ENCODE measurements around the gene FBP1.

Gene FBP1

DNA sequence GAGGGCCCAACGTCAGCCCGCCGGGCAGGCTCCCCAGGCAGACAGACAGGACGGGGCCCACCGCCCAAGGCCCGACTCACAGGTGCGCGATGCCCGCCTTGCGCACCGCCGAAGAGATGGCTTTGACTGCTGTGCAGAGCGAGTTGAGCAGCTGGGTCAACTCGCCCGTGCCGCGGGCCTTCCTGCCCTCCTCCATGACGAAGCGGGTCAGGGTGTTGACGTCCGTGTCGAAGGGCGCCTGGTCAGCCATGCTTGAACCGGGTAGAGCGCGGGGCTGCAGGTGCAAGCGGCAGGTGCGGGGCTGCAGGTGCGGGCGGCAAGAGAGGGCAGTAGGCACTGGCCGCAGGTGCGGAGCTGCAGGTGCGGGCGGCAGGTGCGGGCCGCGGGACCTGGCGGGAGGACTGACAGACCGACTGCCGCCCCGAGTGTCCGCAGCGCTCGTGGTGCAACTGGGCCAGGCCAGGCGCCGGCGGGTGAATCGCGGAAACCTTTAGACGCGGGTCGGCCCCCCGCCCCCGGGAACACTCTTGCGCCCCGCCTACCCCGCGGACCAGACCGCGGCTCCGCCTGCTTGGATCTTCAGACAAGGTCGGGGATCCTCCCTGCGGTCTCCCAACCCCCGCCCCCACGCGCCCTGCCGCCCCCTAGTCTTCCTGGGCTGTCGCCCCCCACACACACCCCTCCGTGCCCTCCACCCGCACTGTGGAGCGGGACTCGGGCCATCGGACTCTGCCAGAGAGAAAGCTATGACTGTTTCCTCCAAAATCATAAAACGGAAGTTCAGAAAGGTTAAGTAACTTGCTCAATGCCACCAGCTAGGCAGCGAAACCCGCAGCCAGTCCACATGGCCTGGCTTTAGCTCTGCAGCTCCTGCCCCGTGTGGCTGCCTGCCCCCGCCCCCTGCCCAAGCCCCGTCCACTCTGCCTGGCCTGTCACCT, at the start of gene FBP1:
Gene FBP1 (minus strand): TSS at position 458 of the 938 bp plus-strand sequence. CDS start 208 bp downstream, at position 250.
- DNase-seq (ENCODE audit: low spot score), result no peak

DNA sequence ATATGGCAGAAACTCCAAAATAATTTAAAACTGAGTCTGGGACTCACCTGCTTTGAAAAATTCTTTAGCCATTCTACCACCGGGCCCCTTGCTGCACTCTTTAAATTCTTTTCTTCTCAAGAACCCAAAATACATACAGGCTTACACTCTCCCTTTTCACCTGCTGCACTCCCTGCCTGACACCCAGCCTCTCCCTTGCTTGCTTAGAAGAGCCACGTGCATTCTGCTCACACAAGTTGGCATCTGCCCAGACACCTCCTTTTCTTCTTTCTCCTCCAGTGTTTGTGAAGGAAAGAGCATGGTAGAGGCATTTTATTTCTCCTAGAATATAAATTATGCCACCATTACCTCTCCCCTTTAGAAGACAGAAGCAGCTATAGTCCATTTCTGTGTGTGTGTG, 48.1 kb upstream of the FBP1 start:
- DNase-seq (ENCODE audit: low spot score), result no peak

DNA sequence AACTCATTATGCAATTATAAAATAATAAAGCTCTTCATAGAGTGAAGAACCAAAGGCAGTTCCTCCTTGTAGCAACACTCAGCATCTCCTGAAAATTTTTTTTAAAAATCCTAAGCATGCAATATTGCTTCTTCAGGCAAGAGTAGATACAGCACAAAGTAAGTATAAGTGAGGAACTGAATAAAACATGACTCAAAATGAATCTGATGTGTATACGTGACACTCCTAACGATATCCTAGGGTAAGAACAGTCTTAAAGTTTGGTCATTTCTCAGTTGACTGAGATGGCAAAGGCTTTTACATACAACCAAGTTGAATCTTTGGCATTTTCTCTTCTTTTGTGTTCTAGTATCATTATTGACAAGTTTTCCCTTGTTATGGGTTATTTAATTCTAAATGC, 46.0 kb upstream of the FBP1 start:
- DNase-seq (ENCODE audit: low spot score), result no peak

DNA sequence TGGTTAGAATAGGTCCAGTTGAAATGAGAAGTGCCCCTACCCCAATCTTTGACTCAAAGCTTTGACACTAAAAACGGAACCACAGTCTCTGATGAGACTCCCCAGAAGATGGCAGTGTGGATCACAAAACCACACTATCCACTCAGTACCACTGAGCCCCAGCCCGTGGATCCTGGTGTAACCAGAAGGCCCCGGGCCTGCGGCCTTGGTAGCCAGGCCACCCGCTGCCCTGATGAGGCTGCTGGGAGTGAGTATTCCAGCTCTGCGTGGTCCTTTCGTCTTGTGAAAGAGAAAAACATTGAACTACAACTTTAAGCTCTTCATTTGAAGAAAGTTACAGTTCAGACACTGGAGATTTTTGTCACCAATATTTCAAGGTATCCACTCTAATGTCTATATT, 42.2 kb upstream of the FBP1 start:
- peak; percentile 91 for DNase-seq (ENCODE audit: low spot score)

DNA sequence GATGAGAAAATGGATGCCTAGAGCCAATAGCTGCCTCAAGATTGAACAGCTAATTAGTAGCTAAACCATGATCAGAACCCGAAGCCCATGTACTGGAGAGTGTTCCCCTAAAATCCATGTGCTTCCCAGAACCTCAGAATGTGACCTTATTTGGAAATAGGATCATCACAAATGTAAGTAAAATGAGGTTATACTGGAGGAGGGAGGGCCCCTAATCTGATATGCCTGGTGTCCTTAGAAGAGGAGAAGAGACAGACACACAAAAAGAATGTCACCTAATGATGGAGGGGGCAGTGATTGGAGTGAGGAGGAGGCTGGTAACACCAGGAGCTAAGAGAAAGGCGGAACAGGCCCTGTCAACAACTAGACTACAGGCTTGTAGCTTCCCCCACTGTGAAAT, 41.3 kb upstream of the FBP1 start:
- DNase-seq (ENCODE audit: low spot score), result no peak

DNA sequence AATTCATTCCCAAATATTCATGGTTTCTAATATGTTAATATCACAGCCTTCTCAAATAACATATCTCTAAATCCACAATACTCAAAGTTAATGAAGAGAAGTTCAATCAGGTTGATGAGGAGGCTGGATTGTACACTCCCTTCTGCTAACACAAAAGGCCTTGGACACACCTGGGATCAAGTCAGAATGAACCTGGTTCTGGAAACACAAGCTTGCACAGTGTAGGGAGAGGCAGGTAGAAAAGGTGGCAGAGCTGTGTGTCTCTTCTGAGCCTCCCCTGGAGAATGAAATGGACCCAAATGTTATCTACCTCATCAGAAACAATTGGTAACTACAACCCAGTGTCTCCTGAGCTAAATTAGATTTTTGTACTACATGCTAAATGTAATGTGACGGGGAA, 40.7 kb upstream of the FBP1 start:
- no peak for DNase-seq (ENCODE audit: low spot score)

DNA sequence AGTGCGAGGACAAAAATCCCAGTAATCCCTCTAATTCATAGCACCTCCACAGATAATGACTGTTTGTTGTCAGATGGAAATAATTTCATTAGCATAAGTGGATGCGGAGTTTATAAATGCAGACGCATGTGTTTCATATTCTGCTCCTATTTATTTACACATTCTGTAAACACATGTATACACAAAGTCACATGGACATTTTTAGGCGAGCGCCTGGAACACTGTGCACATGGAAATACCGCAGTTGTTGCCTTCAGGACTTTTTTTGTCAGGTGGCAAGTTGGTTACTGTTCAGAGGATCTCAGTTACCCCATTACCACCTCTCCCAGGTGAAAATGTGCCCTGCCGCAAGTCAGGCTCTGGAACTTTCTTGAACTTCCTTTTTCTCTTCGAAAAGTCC, 40.3 kb upstream of the FBP1 start:
- DNase-seq (ENCODE audit: low spot score), result no peak

DNA sequence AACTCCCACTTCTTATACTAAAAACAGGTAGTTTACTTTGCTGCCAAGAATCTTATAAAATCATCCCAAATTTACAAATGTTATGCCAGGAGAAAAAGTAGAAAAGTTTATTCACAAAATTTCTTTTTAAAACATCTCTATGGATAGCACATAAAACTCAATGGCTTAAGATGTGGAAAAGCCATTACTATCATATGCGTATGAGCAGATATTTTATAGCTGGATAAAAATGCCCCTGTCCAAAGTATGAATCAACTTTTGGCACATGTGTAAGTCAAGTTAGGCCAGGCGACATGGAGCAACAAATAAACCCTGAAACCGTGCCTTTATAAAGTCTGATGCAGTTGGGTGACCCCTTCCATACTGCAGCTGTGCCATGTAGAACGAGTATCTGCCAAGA, 38.6 kb upstream of the FBP1 start:
- DNase-seq (ENCODE audit: low spot score), result no peak

DNA sequence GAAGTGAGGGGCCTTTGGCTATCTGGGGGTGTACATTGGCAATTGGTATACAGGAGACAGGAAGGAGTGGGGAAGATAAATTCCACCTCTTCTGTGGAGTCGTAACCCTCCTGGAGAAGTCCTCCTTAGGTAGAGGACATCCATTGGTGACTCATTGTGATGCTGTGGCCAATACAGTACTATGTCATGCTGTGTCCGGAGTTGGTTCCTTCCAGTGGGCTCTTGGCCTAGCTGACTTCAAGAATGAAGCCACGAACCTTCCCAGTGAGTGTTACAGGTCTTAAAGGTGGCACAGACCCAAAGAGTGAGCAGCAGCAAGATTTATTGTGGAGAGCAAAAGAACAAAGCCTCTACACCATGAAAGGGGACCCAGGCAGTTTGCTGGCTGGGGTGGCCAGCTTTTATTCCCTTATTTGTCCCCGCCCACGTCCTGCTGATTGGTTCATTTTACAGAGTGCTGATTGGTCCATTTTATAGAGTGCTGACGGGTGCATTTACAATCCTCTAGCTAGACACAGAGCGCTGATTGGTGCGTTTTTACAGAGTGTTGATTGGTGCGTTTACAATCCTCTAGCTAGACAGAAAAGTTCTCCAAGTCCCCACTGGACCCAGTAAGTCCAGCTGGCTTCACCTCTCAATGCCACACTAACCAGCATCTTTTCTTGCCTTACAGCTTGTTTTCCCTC, 37.3 kb upstream of the FBP1 start:
- DNase-seq (ENCODE audit: low spot score), result no peak

DNA sequence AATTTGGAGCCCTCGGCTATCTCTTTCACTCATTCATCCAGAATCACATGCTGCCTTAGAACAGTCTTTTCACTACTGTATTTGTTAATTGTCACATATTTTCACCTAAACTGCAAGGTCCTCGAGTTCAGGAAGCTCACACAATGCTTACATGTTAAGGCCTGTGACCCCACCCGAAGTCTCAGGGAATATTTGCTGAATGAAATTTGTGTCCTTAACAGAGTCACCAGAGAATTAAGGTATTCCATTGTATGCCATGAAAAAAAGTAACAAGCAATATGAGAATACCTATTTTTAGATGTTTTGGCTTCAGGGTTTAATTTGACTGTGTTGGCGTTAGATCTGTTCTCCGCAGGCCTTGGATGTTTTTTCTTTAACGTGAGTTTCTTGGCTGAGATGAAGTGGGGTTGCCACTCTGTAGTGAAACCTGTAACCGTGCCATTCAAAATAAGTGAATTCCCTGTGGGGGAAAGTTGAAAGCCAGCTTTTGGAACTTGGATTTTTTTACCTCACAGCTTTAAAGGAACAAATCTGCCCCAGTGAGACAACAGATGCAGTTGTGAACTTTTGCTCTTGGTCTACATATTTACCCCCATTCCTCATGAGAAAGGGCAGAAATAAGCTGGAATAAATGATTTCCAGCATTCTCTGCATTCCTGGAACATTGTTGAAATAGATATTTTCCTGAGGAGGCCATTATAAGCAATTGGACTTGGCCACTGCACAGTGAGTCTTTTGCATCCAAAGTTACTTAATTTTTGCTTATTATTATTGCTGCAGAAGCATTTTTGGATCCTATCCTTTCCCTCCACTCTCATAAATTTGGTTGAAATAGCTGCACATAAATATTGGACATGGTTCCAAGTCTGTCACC, 35.9 kb upstream of the FBP1 start:
- DNase-seq (ENCODE audit: low spot score), result no peak

DNA sequence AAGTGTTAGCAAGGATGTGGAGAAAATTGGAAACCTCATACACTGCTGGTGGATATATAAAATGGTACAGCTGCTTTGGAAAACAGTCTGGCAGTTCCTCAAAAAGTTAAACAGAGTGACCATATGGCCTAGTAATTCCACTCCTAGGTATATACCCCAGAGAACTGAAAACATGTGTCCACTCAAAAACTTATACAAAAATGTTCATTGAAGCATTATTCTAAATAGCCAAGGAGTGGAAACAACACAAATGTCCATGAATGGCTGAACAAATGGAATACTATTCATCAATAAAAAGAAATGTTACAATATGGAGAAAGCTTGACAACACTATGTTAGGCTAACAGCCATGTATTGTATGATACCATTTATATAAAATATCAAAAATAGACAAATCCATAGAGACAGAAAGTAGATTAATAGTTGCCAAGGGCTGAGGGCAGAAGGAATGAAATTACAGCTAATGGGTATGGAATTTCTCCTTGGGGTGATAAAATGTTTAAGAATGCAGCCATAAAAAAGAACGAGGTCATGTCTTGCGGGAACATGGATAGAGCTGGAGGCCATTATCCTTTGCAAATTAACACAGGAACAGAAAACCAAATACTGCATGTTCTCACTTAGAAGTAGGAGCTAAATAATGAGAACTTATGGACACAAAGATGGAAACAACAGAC, 33.6 kb upstream of the FBP1 start:
- DNase-seq (ENCODE audit: low spot score), result no peak

DNA sequence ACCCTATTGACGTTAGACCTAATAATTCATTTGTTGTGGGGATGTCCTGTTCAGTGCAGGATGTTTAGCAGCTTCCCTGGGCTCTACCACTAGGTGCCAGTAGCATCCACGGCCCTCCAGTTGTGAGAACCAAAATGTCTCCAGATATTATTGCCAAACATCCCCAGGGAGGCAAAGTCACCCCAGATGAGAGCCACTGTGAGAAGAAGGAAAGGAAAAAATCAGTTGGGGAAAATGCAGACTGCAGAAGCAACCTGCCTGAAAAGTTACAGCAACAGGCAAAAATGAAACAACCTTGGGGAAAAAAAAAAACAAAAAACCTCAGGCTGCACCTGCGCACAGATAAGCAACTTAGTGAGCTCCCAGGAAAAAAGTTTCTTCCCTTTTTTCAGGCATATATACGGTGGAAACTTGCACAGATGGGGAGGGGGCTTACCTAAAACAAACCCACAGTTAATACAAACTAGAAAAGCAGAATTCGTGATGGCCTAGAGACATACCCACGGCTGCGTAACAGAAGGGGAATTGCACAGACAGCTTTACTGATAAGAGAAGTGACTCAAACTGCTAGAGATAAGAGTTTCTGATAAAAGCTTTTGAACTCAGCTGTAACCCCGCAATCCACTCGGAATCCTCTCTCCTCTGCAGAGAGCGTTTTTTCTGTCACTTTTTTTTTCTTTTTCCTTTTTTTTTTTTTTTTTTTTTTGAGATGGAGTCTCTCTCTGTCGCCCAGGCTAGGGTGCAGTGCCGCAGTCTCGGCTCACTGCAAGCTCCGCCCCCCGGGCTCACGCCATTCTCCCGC, 29.8 kb upstream of the FBP1 start:
- peak; percentile 78 for DNase-seq (ENCODE audit: low spot score)

DNA sequence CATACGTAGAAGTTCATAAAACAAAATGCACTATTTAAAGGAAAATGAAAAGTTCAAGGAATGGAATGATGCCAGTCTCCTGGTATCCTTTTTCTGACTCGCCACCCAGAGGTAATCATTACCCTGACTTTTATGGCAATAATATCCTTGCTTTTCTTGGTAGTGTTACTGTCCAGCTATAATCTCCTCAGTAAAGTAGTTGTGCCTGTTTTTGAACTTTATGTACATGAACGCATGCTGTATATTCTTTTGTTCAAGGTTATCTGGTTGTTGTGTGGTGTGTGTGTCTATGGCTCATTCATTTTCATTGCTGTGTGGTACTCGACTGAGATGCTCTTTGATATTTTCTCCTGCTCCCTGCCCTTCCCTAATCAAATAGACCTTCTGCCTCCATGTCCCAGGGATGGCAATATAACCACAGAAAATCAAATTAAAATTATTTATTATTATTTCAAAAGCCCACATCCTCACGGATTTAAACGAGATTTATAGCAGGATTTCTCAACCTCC, 29.2 kb upstream of the FBP1 start:
- DNase-seq (ENCODE audit: low spot score), result no peak

DNA sequence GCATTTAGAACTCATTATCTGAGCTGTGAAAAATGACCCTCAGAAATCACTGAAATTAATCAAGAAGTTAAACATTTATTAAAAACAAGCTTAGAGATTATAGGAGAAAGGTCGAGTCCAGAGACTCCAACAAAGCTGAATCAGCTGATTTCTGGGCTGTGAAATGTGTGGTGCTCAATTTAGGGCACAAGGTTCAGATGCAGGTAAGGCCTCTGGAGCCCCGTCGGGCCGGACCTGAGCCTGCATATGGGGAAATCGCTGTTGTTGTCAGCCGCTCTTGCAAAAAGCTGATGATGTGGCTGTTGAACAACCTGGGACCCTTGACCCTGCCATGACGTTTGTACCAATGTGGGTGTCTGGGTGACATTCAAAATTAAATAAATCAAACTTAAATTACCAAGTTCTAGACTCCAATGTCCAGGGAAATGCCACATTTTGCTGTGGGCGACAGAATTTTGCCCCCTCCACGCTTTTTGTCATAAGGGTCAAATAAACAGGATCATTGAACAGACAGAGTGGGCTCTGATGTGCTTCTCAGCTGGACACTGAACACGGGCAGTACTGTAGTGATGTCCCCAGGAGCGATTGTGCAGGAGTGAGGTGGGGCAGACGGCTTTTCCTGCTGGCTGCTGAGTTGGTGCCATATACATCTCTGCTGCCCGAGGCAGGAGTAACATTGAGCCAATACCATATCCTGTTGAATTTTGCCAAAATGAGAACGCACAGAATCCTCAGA, 27.2 kb upstream of the FBP1 start:
- DNase-seq (ENCODE audit: low spot score), result no peak

DNA sequence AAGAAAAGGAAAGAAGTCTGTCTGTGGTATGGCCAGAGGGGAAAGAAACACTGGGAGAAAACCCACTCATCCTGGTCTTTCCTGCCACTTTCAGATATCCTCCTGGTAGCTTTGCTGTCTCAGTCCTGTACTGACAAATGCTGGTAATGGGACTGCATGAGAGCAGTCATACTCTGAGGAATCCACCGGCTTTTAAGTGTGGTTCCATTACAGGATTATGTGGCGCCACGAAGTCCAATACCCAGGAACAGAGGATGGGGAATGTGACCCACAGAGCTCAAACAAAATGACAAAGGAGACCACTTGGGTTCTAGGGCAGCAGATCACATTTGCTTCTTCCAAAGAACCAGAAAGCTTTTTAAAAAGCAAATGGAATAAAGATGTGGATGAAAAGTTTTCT, 26.3 kb upstream of the FBP1 start:
- no peak for DNase-seq (ENCODE audit: low spot score)

DNA sequence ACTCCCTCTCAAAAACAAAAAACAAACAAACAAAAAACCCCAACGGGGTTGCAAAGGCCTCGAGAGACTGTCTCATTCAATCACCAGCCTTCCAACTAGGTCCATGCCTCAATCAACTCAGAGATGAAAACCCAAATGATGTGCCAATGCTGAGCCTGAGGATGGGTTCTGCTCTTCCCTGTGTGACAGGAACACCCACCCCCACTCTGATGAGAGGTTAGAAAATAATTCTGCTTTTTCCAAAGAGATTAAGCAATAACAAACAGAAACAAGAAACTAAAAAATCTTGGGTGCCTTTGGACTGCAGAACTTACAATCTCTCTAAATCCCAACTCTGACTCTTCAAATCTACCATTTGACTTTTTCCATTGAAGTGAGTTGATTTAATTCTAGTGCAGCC, 25.5 kb upstream of the FBP1 start:
- DNase-seq (ENCODE audit: low spot score), result no peak

DNA sequence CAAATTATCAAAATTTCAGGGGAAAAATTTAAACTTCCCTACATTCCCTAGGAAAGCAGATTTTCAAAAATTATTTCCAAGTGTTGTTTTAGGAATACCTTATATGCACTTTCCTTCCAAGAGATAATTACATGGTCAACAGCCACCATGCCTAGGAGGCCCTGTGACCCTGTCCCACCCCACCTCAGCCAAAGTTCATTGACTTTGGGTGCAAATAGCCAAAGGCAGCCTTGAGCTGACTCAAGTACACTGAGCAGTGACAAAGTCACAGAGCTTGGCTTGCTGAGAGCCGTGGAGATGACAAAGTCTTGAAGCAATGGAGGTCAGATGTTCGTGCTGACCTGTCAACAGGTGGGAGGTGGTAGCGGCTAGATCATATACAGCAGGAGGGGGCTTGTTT, 24.3 kb upstream of the FBP1 start:
- DNase-seq (ENCODE audit: low spot score), result no peak

DNA sequence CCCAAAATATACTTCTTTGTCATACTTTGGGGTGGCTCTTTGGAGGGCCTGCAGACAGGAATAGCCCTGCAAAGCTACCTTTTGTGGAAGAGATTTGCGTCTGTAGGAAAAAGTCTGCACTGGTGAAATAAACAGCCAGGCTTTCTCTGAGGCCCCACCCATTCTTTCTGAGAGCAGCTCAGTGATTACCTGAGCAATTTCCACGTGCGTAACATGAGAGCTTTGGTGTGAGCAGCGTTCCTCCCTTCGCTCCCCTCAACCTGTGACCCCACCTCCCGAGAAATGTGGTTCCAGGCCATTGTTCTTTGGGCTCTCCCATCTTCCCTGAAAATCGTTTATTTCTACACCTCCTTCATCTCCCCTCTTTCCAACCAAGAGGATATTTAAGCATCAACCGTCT, 23.8 kb upstream of the FBP1 start:
- no peak for DNase-seq (ENCODE audit: low spot score)

DNA sequence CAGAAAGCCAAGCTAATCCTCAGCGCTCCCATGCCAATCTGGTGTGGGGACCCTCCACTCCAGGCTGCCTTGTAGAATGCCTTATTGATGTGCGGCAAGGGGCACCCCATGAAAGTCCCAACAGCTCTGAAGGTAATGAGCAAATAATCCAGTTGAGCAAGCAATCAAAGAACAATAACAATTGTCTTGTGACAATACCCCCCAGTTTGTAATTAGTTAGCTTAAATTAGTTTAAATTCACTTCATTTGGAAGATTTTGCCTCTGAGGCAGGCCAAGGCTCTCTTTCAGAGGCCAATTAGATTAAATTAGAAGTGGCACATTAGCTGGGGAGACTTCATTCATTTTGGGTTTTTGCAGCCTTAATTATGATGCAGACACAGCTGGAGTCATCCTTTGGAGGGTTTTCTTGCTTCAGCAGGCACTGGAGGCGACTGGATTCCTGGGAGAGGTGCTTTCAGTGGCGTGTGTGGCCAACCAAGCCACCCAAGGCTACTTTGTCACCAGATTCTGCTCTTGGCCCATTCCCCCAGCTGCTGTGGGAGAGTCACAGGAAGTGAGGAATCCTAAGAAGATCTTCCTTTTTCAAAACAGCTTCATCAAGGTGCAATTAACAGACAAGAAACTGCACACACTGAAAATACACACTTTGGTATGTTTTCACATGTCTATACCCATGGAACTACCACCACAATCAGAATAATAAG, 17.9 kb upstream of the FBP1 start:
- no peak for DNase-seq (ENCODE audit: low spot score)

Measured in Ammon's horn (tissue), 1 donor.